ENCODE data around the gene ZEB1.
"Not testable (repeated sequence)": the region's sequence is repeated elsewhere in the genome, so short reads cannot be mapped to it uniquely, and the experiment has no call there.

Gene ZEB1

DNA sequence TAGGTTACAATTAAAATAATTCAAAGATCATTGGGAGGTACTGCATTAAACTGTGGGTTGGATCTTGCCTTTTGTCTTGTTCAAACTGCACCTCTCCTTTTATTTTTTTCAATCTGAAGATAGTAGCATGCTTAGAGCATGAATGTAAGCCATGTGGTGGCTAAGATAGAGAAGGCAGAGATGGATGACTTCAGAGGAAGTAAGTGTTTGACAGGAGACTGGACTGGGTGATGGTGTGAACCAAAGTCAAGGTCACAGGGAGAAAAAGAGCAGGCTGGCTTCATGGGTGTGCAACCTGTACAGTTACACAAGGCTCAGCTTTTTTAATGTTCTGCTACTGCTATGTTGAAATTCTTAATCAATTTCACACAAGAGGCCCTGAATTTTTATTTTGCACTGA lies 85.6 kb downstream of the ZEB1 start:
- Histone ChIP-seq H3K9me3 (ENCODE audit: severe bottlenecking) (no peaks in the 10 kb centered on the region), H3K27ac (ENCODE audit: poor library complexity, severe bottlenecking) (no peak overlapping the region), H3K4me1 (ENCODE audit: insufficient read depth, poor library complexity, severe bottlenecking) (no peaks in the 10 kb centered on the region), H3K4me3 (ENCODE audit: severe bottlenecking) (no peak overlapping the region), H3K36me3 (ENCODE audit: low read depth) (no peaks in the 10 kb centered on the region), H3K27me3 (ENCODE audit: insufficient read depth, poor library complexity, severe bottlenecking) (no peaks in the 10 kb centered on the region)
- no peak for TF ChIP-seq CTCF (IDR thresholded peaks at IDR 0.05; ENCODE audit: poor library complexity, severe bottlenecking)
- ATAC-seq (ENCODE audit: low read depth) (no peak), DNase-seq (ENCODE audit: low spot score) (no peak)

GRCh38 chr10:31405829-31406228 lies 86.8 kb downstream of the ZEB1 start:
- not testable (repeated sequence) for H3K27ac ChIP-seq (ENCODE audit: poor library complexity, severe bottlenecking); H3K4me1 ChIP-seq (ENCODE audit: insufficient read depth, poor library complexity, severe bottlenecking); H3K36me3 ChIP-seq (ENCODE audit: low read depth); H3K27me3 ChIP-seq (ENCODE audit: insufficient read depth, poor library complexity, severe bottlenecking); H3K4me3 ChIP-seq (ENCODE audit: severe bottlenecking); DNase-seq (ENCODE audit: low spot score); H3K9me3 ChIP-seq (ENCODE audit: severe bottlenecking); ATAC-seq (ENCODE audit: low read depth)

DNA sequence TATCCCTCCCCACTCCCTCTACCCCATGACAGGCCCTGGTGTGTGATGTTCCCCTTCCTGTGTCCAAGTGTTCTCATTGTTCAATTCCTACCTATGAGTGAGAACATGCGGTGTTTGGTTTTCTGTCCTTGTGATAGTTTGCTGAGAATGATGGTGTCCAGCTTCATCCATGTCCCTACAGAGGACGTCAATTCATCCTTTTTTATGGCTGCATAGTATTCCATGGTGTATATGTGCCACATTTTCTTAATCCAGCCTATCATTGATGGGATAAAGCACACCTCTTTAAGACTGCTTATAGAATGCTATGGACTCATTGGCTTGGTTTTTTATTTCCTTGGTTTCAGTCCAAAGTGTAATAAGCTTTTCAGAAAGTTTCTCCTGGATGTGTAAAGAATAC lies 93.4 kb downstream of the ZEB1 start:
- ATAC-seq (ENCODE audit: low read depth); H3K4me3 ChIP-seq (ENCODE audit: severe bottlenecking); H3K36me3 ChIP-seq (ENCODE audit: low read depth); H3K27ac ChIP-seq (ENCODE audit: poor library complexity, severe bottlenecking); H3K4me1 ChIP-seq (ENCODE audit: insufficient read depth, poor library complexity, severe bottlenecking); DNase-seq (ENCODE audit: low spot score); H3K27me3 ChIP-seq (ENCODE audit: insufficient read depth, poor library complexity, severe bottlenecking); H3K9me3 ChIP-seq (ENCODE audit: severe bottlenecking): not testable (repeated sequence)

DNA sequence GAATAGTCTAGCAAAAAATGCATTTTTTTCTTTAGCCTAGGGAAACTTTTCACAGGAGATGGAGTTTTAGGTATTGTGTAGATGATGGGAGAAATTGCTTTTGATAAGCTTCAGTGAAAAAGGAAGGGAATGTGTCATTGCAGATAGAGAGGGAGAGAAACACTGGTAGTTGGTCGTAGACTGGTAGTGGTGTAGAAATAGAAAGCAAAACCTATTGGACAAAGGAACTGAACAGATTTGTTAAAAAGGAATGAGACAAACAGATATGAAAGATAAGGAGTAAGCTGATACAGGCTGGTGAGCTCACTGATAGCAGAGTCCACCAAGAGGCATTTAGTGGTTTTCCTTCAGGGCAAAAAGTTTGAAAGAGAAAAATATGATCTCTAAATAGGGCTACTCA lies 94.3 kb downstream of the ZEB1 start:
- Histone ChIP-seq H3K36me3 (ENCODE audit: low read depth) (no peaks in the 10 kb centered on the region), H3K4me3 (ENCODE audit: severe bottlenecking) (no peak overlapping the region), H3K9me3 (ENCODE audit: severe bottlenecking) (no peaks in the 10 kb centered on the region), H3K27ac (ENCODE audit: poor library complexity, severe bottlenecking) (no peak overlapping the region), H3K27me3 (ENCODE audit: insufficient read depth, poor library complexity, severe bottlenecking) (peaks cover 6% of the 10 kb centered on the region), H3K4me1 (ENCODE audit: insufficient read depth, poor library complexity, severe bottlenecking) (no peaks in the 10 kb centered on the region)
- ATAC-seq (ENCODE audit: low read depth) (no peak), DNase-seq (ENCODE audit: low spot score) (no peak)
- no peak for TF ChIP-seq CTCF (IDR thresholded peaks at IDR 0.05; ENCODE audit: poor library complexity, severe bottlenecking)

- no peak for DNase-seq (ENCODE audit: low spot score)
- Histone ChIP-seq H3K27me3 (ENCODE audit: insufficient read depth, poor library complexity, severe bottlenecking) (peaks cover 6% of the 10 kb centered on the region), H3K27ac (ENCODE audit: poor library complexity, severe bottlenecking) (no peak overlapping the region), H3K4me1 (ENCODE audit: insufficient read depth, poor library complexity, severe bottlenecking) (no peaks in the 10 kb centered on the region), H3K4me3 (ENCODE audit: severe bottlenecking) (no peak overlapping the region), H3K36me3 (ENCODE audit: low read depth) (no peaks in the 10 kb centered on the region), H3K9me3 (ENCODE audit: severe bottlenecking) (no peaks in the 10 kb centered on the region)
- no peak for ATAC-seq (ENCODE audit: low read depth)
- no peak for TF ChIP-seq CTCF (IDR thresholded peaks at IDR 0.05; ENCODE audit: poor library complexity, severe bottlenecking)
These were observed 99.5 kb downstream of the ZEB1 start for GRCh38 chr10:31418481-31418880.

DNA sequence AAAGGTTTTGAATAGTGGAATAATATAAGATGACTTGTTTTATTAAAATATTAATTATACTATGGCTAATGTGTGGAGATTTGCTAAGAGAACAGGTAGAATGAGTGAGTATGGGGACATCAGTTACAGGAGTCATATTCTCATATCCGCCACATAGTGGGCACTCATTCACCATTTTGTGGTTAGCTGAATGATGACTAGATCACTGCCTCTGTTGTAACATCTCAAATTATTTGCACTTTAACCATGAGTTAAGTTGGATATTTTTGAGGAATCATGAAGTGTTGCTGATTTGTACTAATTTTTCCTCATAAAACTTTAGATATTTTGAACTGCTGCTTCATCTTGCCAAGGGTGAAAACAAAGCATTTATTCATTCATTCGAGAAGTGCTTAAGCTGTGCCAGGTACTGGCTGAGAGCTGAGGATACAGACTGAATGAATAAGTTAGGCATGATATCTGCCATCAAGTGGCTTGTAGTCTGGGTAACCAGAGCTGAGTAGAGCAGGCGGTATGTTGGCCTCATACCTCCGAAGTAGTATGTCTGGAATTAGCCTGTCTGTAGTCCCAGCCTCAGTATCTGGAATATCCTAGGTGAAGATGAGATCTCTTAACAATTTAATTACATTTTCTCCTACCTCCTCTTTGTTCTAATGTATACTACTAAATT lies 100.5 kb downstream of the ZEB1 start:
- no peak for DNase-seq (ENCODE audit: low spot score)
- Histone ChIP-seq H3K9me3 (ENCODE audit: severe bottlenecking) (no peaks in the 10 kb centered on the region), H3K4me1 (ENCODE audit: insufficient read depth, poor library complexity, severe bottlenecking) (no peaks in the 10 kb centered on the region), H3K36me3 (ENCODE audit: low read depth) (no peaks in the 10 kb centered on the region), H3K27me3 (ENCODE audit: insufficient read depth, poor library complexity, severe bottlenecking) (peaks cover 6% of the 10 kb centered on the region), H3K4me3 (ENCODE audit: severe bottlenecking) (no peak overlapping the region), H3K27ac (ENCODE audit: poor library complexity, severe bottlenecking) (no peak overlapping the region)
- ATAC-seq (ENCODE audit: low read depth): no peak
- no peak for TF ChIP-seq CTCF (IDR thresholded peaks at IDR 0.05; ENCODE audit: poor library complexity, severe bottlenecking)

All from RWPE2 (cell line).